Loucy (cell line): ENCODE data around the gene DLG2.

Experiments used
- H2AFZ ChIP-seq: fragments of 200-600 bp; sonication (generic); 2 replicates; pipeline ENCODE4 v1.6.0; 2016; ENCODE audit warnings: antibody characterized with exemption, mild to moderate bottlenecking, low read length, moderate library complexity
- H3F3A ChIP-seq: fragments of 200-600 bp; 2 replicates; pipeline ENCODE4 v1.6.0; 2016; ENCODE audit warnings: antibody characterized with exemption, low read depth, mild to moderate bottlenecking
- H3K27me3 ChIP-seq: fragments of 200-600 bp; sonication (generic); 2 replicates; pipeline ENCODE4 v1.6.1; 2014; ENCODE audit warnings: low read length, mild to moderate bottlenecking; ENCODE audit not compliant: insufficient read depth, poor library complexity, severe bottlenecking
- H3K36me3 ChIP-seq: fragments of 200-600 bp; sonication (generic); 2 replicates; pipeline ENCODE4 v1.6.1; 2016; ENCODE audit warnings: low read length; ENCODE audit not compliant: insufficient read depth
- H3K4me1 ChIP-seq: fragments of 200-600 bp; sonication (generic); 2 replicates; pipeline ENCODE4 v1.5.1; 2014; ENCODE audit warnings: low read length, mild to moderate bottlenecking; ENCODE audit not compliant: insufficient read depth, poor library complexity, severe bottlenecking
- H3K4me2 ChIP-seq: fragments of 200-600 bp; sonication (generic); 2 replicates; pipeline ENCODE4 v1.6.0; 2014; ENCODE audit warnings: antibody characterized with exemption, low read length, low read depth, mild to moderate bottlenecking; ENCODE audit not compliant: poor library complexity, severe bottlenecking
- H3K4me3 ChIP-seq: fragments of 200-600 bp; sonication (generic); 2 replicates; pipeline ENCODE4 v1.5.1; 2014; ENCODE audit warnings: low read length, mild to moderate bottlenecking, mixed read lengths; ENCODE audit not compliant: poor library complexity, severe bottlenecking
- H3K79me2 ChIP-seq: fragments of 200-600 bp; sonication (generic); 2 replicates; pipeline ENCODE4 v1.6.1; 2014; ENCODE audit warnings: low read length; ENCODE audit not compliant: insufficient read depth
- H3K9ac ChIP-seq: fragments of 200-600 bp; sonication (generic); 2 replicates; pipeline ENCODE4 v1.6.0; 2014; ENCODE audit warnings: mild to moderate bottlenecking, low read depth, low read length, moderate library complexity; ENCODE audit not compliant: poor library complexity, severe bottlenecking
- H3K9me2 ChIP-seq: fragments of 200-600 bp; sonication (generic); replicated peaks from 2 replicates; pipeline ENCODE4 v1.6.1; 2016; ENCODE audit warnings: low read depth, low read length, mixed read lengths
- H3K9me3 ChIP-seq: fragments of 200-600 bp; sonication (generic); 2 replicates; pipeline ENCODE4 v1.6.1; 2014; ENCODE audit warnings: mild to moderate bottlenecking, antibody characterized with exemption, low read length, low read depth; ENCODE audit not compliant: insufficient read depth
- H4K20me1 ChIP-seq: fragments of 200-600 bp; sonication (generic); 2 replicates; pipeline ENCODE4 v1.6.0; 2014; ENCODE audit warnings: antibody characterized with exemption, low read length, mild to moderate bottlenecking; ENCODE audit not compliant: insufficient read depth, poor library complexity, severe bottlenecking
- CTCF ChIP-seq: fragments of 200-600 bp; sonication (generic); conservative IDR thresholded peaks from 2 replicates; pipeline ENCODE4 v1.5.1; 2014; ENCODE audit warnings: mild to moderate bottlenecking, antibody characterized with exemption, low read length
- EZH2phosphoT487 ChIP-seq: fragments of 200-600 bp; IDR thresholded peaks from 2 replicates; pipeline ENCODE4 v1.6.1; 2018; ENCODE audit warnings: antibody characterized with exemption, mild to moderate bottlenecking, moderate library complexity, borderline replicate concordance

The DLG2 gene

GRCh38 chr11:84319863-84320262 lies 1307.3 kb downstream of the DLG2 start:
- Histone ChIP-seq H3K4me3 (no peak overlapping the region), H3F3A (no peaks in the 10 kb centered on the region), H3K9me3 (no peaks in the 10 kb centered on the region)

GRCh38 chr11:84316866-84317555 lies 1310.1 kb downstream of the DLG2 start:
- no peak overlapping the region for H3K4me3 ChIP-seq
- no peaks in the 10 kb centered on the region for H3K9me3 ChIP-seq
- H3K79me2 ChIP-seq = no peaks in the 10 kb centered on the region
- no peaks in the 10 kb centered on the region for H3K9me2 ChIP-seq
- H2AFZ ChIP-seq = no peak overlapping the region
- no peak overlapping the region for H3K9ac ChIP-seq
- H3K36me3 ChIP-seq = no peaks in the 10 kb centered on the region
- no peaks in the 10 kb centered on the region for H4K20me1 ChIP-seq
- no peaks in the 10 kb centered on the region for H3K4me1 ChIP-seq
- H3K4me2 ChIP-seq = no peak overlapping the region
- H3K27me3 ChIP-seq = no peaks in the 10 kb centered on the region
- TF ChIP-seq EZH2phosphoT487 (no peak), CTCF (no peak)
- H3F3A ChIP-seq = no peaks in the 10 kb centered on the region

More at GRCh38 chr11:84319863-84320262, 1307.3 kb downstream of the DLG2 start:
- no peak overlapping the region for H3K9ac ChIP-seq
- H3K4me1 ChIP-seq = no peaks in the 10 kb centered on the region
- H3K27me3 ChIP-seq = no peaks in the 10 kb centered on the region
- no peaks in the 10 kb centered on the region for H3K9me2 ChIP-seq
- no peak overlapping the region for H3K4me2 ChIP-seq
- H3K79me2 ChIP-seq = no peaks in the 10 kb centered on the region
- no peaks in the 10 kb centered on the region for H4K20me1 ChIP-seq
- no peak overlapping the region for H2AFZ ChIP-seq
- no peaks in the 10 kb centered on the region for H3K36me3 ChIP-seq
- TF ChIP-seq EZH2phosphoT487 = no peak
- no peak for TF ChIP-seq CTCF

GRCh38 chr11:84313830-84314359 lies 1313.2 kb downstream of the DLG2 start:
- no peak overlapping the region for H3K4me2 ChIP-seq
- H3K9me3 ChIP-seq = no peaks in the 10 kb centered on the region
- no peaks in the 10 kb centered on the region for H3K9me2 ChIP-seq
- H3K9ac ChIP-seq = no peak overlapping the region
- H3K4me1 ChIP-seq = no peaks in the 10 kb centered on the region
- no peaks in the 10 kb centered on the region for H3K79me2 ChIP-seq
- no peaks in the 10 kb centered on the region for H3F3A ChIP-seq
- H3K36me3 ChIP-seq = no peaks in the 10 kb centered on the region
- no peak overlapping the region for H2AFZ ChIP-seq
- H4K20me1 ChIP-seq = no peaks in the 10 kb centered on the region
- TF ChIP-seq EZH2phosphoT487 = no peak
- no peak for TF ChIP-seq CTCF
- no peaks in the 10 kb centered on the region for H3K27me3 ChIP-seq
- H3K4me3 ChIP-seq = no peak overlapping the region
